Activated effector memory CD4-positive, alpha-beta T cell treated with anti-CD3 and anti-CD28 coated beads, Interleukin-2, amount 50 U/mL, for 16 hours (primary cell): ENCODE measurements around the gene LY86.
A peak's percentile ranks its signal among the peaks of the same experiment; 100 is the strongest.
"Not testable (repeated sequence)": the region's sequence is repeated elsewhere in the genome, so short reads cannot be mapped to it uniquely, and the experiment has no call there.

Experiments used
- DNase-seq: peaks from one replicate; pipeline ENCODE4 v3.0.0-alpha.2; 2020

The LY86 gene

DNA sequence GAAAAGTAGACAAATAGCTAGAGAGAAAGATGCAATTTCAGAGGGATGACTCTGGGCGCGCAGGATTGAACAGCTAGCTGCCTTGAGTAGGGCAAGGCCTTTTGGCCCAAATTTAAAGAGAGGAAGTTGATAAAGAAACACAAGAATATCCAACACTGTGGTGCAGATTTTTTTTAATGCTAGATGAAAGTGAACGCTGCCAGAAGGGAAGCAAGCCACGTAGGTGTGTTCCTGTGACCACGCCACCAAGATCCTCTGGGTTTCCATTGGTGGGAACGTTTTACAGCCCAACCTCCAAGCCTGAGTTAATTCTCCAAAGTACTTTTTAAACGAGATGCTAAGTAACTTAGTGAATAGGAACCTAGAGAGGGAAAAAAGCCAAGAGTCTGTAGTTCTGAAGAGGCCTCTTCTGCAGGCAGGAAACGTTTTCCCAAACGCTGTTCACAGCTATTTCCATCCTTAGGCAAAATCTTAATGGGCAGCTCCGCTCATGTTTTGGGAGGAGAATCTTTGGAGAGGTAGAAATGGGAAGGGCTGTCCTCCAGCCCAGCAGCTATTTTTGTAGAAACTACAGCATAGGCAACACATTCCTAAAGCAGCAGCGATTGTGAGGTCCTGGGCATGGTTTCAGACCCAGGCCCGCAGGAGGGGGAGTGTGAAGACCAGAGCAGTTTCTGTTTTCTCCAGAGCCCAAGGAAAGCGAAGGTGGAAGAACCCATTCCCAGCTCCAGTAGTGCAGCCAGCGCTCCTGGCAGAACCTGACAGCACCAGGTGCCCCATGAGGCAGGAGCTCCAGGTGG lies 8.2 kb downstream of the LY86 start:
- DNase-seq = no peak

DNA sequence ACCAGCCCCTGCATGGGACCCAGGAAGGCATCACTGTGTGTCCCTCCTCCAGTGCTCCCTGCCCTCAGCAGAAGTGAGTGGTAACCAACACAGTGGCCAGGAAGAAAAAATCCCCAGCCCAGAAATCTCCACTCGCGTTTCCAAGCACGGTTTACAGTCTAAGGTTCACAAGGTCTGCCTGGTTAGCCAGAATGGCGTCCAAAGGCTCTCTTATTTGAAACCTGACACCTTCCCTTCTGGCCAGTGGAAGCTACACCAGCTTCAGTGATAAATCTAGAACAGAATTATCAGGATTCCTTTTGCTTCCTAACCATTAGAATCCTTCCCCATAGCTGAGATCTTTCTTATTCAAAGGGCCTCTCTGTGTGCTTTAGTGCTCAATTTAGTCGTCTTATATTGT lies 9.2 kb downstream of the LY86 start:
- no peak for DNase-seq

DNA sequence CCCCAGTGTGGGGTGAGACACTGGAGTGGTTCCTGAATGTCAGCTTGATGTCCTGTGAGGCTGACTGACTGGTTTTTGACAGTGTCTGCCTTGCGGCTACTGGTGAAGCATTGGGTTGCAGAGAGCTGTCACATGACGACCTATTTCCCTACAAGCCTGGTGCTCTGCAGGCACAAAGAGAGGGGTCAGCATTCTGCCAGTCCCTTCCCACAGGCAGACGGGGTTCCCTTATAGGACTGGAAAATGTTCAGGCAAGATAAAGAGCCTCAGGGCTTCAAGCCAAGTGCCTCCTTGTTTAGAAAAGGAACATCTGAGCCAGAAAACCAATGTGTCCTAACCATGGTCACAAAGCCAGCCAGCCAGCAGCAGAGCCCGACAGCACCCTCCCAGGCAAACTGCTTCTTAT lies 11.0 kb downstream of the LY86 start:
- no peak for DNase-seq

DNA sequence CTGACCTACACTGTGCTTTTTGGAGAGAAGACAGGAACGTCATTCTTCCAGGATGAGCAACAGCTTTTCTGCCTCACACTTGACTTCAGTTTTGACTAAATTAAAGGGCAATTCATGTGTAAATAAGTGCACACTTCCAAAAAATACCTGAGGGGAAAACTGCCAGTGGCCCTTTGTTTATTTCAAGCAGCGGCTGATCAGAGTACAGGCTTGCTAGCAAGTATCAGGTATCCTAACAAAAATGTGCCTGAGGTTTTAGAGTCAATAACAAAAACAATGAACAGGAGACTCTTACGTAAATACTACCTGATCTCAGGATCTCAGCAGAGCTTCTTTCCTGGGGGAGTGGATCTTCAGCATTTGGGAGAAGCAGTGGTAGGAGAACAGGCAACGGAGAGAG lies 12.4 kb downstream of the LY86 start:
- DNase-seq = no peak

DNA sequence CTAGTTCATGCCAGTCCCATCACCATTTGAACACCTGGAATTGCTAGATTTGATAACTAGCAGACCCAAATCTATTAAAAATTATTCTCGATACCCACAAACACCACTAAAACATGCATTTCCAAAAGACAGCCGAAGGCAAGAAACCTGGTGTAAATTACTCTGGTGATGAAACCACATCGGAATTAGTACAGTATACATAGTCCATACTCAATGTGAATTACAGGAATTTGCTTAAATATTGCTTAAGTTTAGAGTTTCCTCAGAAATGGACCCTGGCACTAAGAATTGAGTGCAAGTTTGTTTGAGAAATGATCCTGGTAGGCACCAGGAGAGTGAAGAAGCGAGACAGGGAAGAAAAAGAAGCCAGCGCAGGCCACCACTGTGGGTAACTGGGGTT lies 13.7 kb downstream of the LY86 start:
- no peak for DNase-seq

DNA sequence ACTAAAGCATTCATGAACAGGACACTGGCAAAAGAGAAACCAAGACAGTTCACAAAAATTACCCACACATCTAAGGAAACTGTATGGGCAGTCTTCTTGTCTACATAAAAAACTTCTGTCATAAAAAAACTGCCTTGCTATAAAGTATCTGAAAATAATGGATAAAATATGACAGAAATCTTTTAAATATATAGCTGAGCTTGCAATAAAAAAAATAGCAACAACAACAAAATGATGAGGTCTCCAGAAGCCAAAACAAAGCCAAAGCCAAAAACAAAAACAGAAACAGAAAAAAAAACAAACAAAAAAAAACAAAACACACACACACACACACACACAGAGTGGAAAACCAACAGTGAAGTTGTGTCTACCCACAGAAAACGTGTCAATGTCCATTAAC lies 14.8 kb downstream of the LY86 start:
- DNase-seq = no peak

DNA sequence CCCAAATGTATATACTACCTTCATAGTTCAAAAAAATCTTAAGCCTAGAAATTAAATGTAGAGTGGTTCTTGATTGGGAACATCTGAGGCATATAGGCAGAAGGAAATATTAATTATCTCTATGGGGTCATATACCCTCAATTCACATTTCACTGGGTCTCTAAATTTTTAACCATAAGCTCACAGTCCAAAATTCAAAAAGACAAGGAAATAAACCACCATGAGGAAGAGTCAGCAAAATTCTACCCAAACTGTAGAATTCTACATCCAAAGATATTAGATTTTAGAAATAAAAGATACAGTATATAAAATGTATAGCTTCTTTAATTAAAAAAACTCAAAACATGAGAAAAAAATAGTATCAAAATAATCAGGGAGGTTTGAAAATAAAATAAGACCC lies 15.5 kb downstream of the LY86 start:
- no peak for DNase-seq

DNA sequence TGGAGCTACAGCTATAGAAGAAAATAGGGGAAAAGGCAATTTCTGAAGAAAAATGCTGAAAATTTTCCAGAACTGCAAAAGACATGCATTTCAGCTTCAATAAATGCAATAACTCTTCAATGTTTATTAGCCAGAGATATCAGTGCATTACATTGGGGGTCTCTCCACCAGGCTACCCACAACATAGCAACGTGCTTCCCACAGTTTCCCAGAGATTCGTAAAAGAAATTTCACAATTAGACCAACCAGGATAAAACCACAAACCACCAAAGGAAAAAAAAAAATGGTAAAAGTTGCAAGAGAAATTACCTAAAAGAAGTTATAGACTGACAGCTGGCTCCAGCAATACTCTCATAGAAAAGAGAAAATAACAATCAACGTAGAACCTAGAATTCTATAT lies 16.0 kb downstream of the LY86 start:
- DNase-seq = no peak

DNA sequence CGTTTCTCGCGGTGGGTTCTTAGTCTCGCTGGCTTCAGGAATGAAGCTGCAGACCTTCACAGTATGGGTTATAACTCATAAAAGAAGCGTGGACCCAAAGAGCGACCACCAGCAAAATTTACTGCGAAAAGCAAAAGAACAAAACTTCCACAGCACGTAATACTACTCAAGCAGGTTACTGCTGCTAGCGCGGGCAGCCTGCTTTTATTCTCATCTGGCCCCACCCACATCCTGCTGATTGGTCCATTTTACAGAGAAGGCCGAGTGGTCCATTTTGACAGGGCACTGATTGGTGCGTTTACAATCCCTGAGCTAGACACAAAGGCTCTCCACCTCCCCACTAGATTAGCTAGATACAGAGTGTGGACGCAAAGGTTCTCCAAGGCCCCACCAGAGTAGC lies 17.4 kb downstream of the LY86 start:
- no peak for DNase-seq

DNA sequence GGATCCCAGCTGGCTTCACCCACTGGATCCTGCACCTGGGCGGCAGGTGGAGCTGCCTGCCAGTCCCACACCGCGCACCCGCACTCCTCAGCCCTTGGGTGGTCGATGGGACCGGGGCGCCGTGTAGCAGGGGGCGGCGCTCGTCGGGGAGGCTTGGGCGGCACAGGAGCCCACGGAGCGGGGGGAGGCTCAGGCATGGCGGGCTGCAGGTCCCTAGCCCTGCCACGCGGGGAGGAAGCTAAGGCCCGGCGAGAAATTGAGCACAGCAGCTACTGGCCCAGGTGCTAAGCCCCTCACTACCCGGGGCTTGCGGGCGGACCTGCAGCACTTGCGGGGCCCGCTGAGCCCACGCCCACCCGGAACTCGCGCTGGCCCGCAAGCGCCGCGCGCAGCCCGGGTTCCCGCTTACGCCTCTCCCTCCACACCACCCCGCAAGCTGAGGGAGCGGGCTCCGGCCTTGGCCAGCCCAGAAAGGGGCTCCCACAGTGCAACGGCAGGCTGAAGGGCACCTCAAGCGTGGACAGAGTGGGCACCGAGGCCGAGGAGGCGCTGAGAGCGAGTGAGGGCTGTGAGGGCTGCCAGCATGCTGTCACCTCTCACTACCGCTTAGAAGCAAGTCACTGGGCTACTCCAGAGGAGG lies 18.0 kb downstream of the LY86 start:
- DNase-seq = not testable (repeated sequence)

DNA sequence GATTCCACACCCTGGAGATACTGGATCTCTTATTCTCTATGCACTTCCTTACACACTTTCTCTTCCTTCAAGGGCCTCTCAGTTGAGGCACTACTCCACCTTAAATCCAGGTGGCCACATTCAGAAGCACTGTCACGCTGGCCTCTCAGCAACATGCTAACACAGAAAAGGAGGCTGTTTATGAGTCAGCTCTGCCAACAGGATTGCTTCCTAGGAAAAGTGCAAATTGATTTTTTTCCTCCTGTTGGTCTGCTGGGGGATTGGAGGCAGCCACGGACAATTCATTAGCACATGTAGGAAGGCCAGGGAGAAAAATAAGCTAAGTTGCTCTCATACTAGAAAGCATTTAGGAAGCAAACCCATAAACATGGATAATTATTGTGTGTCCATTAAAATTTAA lies 20.9 kb downstream of the LY86 start:
- DNase-seq = no peak

DNA sequence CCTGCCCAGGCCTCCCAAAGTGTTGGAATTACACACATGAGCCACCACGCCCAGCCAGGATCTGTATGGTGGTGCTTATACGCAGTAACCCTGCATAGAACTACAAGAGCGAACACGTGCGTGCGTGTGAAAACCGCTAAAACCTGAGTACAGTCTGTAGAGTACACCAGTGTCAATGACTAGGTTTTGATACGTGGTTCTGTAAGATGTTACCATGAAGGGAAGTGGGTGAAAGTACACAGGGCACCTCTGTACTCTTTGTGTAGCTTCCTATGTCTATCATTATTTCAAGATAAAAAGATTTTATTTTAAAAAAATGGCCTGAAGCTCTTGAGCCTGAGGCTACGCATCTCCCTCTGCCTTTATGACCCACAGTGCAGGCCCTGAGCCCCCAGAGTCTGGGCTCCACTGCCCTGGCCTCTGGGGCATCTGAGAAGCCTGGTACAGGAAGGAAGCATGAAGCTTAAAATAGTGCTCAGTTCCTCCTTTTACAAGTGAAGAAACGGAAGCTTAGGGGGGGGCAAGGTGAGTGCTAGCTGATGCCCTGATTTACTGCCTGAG lies 21.6 kb downstream of the LY86 start:
- peak; percentile 69 for DNase-seq

DNA sequence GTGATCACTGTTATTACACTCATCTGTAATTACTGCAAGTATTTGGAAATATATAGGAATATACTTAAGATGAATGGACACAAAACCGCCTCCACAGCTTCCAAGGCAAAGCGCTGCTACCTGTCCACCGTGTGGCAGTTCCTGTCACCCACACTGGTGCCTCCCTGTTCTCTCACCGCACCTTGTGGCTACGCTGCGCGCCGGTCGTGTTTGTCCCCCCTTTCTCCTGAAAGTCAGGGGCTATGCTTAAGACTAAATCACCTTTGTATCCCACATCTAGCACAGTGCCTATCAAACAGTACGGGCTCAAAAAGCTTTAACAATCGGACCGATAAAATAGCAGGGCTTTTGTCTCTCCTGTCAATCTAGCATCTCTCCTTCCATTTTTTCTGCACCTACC lies 23.0 kb downstream of the LY86 start:
- no peak for DNase-seq

DNA sequence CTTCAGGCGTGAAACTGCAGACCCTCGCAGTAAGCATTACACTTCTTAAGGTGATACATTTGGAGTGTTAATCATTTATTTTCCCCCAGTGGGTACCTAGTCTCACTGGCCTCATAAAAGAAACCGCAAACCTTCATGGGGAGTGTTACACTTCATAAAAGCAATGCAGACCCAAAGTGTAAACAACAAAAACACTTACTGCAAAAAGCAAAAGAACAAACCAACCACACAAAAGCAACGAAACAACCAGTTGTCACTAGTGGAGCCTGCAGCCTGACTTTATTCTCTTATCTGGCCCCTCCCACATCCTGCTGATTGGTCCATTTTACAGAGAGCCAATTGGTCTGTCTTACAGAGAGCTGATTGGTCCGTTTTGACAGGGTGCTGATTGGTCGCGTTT lies 23.8 kb downstream of the LY86 start:
- DNase-seq = no peak

DNA sequence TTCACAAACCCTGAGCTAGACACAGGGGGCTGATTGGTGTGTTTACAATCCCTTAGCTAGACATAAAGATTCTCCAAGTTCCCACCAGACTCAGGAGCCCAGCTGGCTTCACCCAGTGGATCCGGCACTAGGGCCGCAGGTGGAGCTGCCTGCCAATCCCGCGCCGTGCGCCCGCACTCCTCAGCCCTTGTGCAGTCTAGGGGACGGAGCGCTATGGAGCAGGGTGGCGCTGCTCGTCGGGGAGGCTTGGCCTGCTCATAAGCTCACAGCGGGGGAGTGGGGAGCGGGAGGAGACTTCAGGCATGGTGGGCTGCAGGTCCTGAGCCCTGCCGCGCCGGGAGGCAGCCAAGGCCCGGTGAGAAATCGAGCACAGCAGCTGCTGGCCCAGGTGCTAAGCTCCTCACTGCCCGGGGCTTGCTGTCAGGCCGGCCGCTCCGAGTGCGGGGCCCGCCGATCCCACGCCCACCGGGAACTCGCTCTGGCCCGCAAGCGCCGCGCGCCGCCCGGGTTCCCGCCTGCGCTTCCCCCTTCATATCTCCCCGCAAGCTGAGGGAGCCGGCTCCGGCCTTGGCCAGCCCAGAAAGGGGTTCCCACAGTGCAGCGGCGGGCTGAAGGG lies 24.7 kb downstream of the LY86 start:
- not testable (repeated sequence) for DNase-seq

DNA sequence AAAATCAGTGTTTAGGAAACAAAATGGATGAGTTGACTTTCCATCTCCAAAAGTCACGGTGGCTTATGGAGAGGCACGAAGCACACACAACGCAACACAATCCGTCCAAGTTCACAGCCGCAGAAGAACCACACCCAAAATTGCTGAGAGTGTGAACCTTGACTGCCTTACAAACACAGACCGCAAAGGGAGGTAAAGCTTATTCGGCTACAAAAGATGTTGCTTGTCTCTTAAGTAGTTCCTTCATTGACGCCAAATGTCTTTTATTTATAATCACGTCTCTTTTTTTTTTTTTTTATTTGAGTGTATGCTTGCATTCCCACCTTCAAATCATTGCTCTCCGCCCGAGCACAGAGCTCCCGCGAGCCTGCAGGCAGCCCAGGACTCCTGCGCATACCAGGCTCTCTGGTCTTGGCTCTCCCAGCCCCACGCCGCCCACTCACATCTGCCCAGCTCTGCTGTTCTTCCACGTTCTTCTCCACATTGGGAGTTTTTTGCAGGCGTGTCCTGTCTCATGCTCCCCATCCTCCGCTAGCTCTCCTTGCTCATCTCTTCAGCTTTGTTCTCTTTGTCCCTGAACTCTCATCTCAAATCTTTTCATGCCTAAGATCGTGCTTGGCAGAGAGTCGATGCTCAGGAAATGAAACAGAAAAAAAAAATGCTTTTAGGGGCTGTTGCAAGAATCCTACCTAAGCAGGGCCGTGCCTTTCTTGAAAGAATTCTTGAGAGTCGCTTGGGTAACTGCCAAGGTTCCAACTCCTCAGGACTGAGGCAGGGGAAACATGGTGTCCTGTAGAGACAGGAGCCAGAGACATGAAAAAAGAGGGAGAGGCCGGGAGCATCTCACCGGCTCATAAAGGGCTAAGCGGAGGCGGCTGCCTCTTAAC lies 25.8 kb downstream of the LY86 start:
- DNase-seq = peak; percentile 70

DNA sequence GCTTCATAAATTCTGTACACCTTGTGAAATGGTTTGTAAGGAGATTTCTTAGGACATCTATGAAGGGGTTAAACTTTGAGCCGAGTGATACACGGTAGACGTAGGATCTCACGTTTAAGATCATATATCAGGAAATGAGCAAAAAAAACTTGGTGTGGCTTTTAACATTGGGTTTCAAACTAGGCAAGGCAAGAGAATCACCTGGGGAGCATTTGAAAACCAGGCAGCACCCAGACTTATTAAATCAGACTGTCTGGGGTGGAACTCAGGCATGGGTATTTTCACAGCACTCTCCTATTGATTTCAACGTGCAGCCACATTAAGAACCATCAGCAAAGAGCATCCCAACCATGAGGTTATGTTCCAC lies 26.4 kb downstream of the LY86 start:
- DNase-seq = no peak

DNA sequence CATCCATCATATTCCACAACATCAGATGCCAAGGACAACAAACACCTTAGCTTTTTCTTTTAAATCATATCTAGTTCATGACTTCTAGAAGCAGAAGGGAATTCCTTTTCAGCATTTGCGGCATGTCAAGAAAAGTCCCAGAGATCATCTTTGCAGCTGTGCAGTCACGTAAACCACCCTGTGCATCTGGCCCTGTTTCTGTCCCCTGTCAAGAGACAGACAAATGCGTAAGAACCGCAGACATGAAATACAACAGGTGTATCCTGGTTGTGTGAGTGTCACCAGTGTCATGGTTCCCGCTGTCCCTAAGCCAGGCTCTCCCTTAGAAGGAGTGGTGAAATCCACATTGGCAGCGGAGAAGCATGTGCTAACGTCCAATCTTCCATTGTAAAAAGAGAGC lies 28.1 kb downstream of the LY86 start:
- no peak for DNase-seq

DNA sequence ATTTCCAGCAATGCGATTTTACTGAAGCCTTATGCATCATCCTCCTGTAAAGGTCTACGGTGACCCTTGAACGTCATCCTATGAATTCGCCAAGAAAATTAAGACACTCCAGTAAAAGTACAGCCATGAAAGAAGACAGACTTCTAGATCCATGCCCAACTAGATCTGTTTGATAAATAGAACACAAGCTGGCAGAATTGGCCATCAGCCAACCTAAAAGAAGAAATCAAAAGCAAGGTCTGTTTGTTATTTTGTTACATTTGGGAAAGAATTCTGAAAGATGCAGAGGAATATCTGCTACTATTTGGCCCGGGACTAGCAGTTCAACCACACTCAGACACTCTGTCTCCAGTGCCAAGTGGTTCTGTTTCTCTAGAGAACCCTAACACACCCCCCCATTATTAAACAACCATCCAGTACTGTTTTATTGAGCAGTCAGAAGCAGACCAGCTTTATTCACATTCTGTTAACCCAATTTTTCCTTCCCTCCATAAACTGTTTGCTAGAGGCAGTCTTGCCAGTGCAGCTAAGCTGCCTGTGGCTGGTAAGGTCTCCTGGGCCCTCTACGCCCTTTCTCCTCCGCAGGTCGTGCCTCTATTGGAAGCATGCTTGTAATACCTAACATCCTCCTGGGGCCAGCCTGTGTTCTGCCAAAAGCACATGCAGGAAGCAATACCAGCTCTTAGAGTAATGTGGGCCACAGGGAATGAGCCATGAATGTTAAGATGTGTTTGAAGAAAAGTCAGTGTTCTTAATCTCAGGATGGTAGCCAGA lies 30.7 kb downstream of the LY86 start:
- DNase-seq = no peak

DNA sequence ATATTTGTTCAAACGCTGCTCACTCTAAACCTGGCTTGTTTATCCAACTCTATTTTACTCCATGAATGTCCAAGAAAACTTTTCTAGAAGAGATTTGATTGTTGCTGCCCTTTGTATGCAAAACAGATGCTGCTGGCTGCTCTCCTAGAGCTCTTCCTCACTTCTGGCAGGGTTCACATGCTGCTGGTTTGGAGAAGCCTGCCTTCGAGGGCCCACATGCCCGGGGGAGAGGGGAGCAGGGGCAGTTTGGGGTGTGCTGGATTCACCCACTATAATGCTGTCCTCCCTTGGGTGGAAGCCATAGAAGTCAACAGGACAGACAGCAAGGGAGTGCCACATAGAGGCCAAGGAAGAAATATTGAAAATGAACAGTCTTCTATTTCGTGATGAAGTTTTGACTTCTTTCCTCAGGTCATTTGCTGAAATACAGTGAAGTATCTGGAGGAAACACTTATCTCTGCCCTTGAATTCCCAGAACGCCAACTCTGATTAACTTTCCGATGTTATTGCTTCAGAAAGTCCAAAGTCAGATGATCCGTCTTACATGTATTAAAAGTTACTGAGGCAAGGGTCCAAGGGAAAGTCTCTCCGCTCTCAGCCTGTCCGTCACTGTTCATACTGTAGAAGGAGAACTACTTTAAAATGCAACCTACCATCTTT lies 32.4 kb downstream of the LY86 start:
- DNase-seq = no peak

DNA sequence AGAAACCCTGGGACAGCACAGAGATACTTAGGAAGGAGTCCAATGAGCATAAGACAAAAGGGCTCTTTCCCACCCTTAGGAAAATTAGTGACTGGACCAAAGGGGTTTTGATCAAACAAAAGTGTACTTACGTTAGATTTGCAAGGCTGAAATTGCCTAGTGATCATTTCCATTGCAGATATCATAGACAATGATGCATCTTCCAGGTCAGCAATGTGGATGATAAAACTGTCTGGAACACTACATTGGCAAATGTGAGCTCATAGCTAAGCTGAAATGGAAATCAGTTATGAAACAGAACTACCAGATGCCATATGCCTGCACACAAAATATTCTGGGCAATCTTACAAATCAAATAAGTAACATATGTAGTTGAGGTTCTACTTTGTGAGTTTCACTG lies 34.0 kb downstream of the LY86 start:
- no peak for DNase-seq

DNA sequence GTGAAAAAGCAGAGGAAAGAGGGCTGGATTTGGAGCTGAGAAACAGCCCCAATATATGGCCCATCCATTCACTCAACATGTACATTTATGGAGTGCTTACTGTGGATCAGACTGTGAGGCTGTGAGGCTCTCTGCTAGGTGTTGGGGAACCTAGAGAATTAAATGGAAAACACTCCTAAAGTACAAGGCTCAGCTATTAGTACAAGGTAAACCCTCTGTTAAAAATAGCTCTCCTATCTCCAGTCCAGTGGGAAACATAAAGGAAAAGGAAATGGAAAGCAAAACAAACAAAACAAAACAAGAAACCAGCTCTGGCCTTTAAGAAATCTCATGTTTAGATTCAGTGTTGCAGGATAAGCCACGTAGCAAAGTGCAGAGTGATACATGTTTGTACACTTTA lies 35.0 kb downstream of the LY86 start:
- no peak for DNase-seq
